Measurements from ENCODE around the gene TMEM243.

Gene TMEM243

GRCh38 chr7:87155788-87156187, 63.7 kb downstream of the TMEM243 start:
- no peak for DNase-seq (ENCODE audit: extremely low read depth, low read depth)
- TF ChIP-seq CTCF (IDR thresholded peaks at IDR 0.05; ENCODE audit: low read depth, low read length), result no peak

GRCh38 chr7:87154569-87154968, 65.0 kb downstream of the TMEM243 start:
- no peak for TF ChIP-seq CTCF (IDR thresholded peaks at IDR 0.05; ENCODE audit: low read depth, low read length)
- DNase-seq (ENCODE audit: extremely low read depth, low read depth), result no peak

GRCh38 chr7:87154166-87154565, 65.4 kb downstream of the TMEM243 start:
- no peak for DNase-seq (ENCODE audit: extremely low read depth, low read depth)
- TF ChIP-seq CTCF (IDR thresholded peaks at IDR 0.05; ENCODE audit: low read depth, low read length), result no peak

- no peak for DNase-seq (ENCODE audit: extremely low read depth, low read depth)
- TF ChIP-seq CTCF (IDR thresholded peaks at IDR 0.05; ENCODE audit: low read depth, low read length), result no peak
Observed at GRCh38 chr7:87152897-87153641, 66.5 kb downstream of the TMEM243 start.

- no peak for TF ChIP-seq CTCF (IDR thresholded peaks at IDR 0.05; ENCODE audit: low read depth, low read length)
- peak; percentile 87 for DNase-seq (ENCODE audit: extremely low read depth, low read depth)
Observed at GRCh38 chr7:87152112-87152896, 67.2 kb downstream of the TMEM243 start, which contains the start of gene DMTF1. DMTF1 (plus strand) TSS chr7:87152453; CDS start chr7:87164942, 12,489 bp downstream.

GRCh38 chr7:87151729-87152111, 67.8 kb downstream of the TMEM243 start:
- no peak for TF ChIP-seq CTCF (IDR thresholded peaks at IDR 0.05; ENCODE audit: low read depth, low read length)
- no peak for DNase-seq (ENCODE audit: extremely low read depth, low read depth)
